GM12891 (cell line): Measurements from ENCODE around the gene CPS1.

Experiments
- DNase-seq: peaks from one replicate; pipeline ENCODE4 v3.0.0; 2011; ENCODE audit warnings: low spot score; ENCODE audit not compliant: insufficient read length
- FAIRE-seq: peaks from 2 replicates; lab custom pipeline; 2011; peaks lifted over from hg19 to GRCh38; lab: Jason Lieb, UNC
- PAX5 ChIP-seq: IDR thresholded peaks from 2 replicates; pipeline ENCODE4 v1.6.1; 2011; ENCODE audit warnings: low read length, moderate library complexity, mild to moderate bottlenecking; ENCODE audit not compliant: insufficient read depth, severe bottlenecking
- POLR2A ChIP-seq: IDR thresholded peaks from 2 replicates; pipeline ENCODE4 v1.6.1; 2011; ENCODE audit warnings: low read depth, low read length, control low read depth
- POLR2AphosphoS5 ChIP-seq: IDR thresholded peaks from 2 replicates; pipeline ENCODE4 v1.6.1; 2011; ENCODE audit warnings: low read depth, low read length, control low read depth
- POU2F2 ChIP-seq: IDR thresholded peaks from 2 replicates; pipeline ENCODE4 v1.6.1; 2011; ENCODE audit warnings: low read depth, mild to moderate bottlenecking, control low read depth, low read length, moderate library complexity
- SPI1 ChIP-seq: IDR thresholded peaks from 2 replicates; pipeline ENCODE4 v1.6.1; 2011; ENCODE audit warnings: low read depth, low read length, control low read depth
- TAF1 ChIP-seq: IDR thresholded peaks from 2 replicates; pipeline ENCODE4 v1.6.1; 2011; ENCODE audit warnings: low read depth, low read length, control low read depth

Gene CPS1

GRCh38 chr2:210593166-210593565 is 36.8 kb downstream of the CPS1 start:
- TF ChIP-seq POLR2A = no peak
- TF ChIP-seq TAF1 = no peak
- TF ChIP-seq POU2F2 = no peak
- TF ChIP-seq PAX5 = no peak
- no peak for TF ChIP-seq SPI1
- no peak for TF ChIP-seq POLR2AphosphoS5
- FAIRE-seq (no peak), DNase-seq (no peak)

GRCh38 chr2:210598219-210598618 is 41.8 kb downstream of the CPS1 start:
- no peak for FAIRE-seq
- DNase-seq = no peak
- TF ChIP-seq POU2F2 = no peak
- TF ChIP-seq TAF1 = no peak
- no peak for TF ChIP-seq SPI1
- no peak for TF ChIP-seq POLR2AphosphoS5
- no peak for TF ChIP-seq POLR2A
- no peak for TF ChIP-seq PAX5

GRCh38 chr2:210599476-210599875 is 43.1 kb downstream of the CPS1 start:
- FAIRE-seq = no peak
- no peak for TF ChIP-seq TAF1

GRCh38 chr2:210604666-210605065 is 48.3 kb downstream of the CPS1 start:
- no peak for FAIRE-seq
- DNase-seq = no peak
- TF ChIP-seq SPI1 (no peak), POLR2AphosphoS5 (no peak), POLR2A (no peak), POU2F2 (no peak), PAX5 (no peak), TAF1 (no peak)

More at GRCh38 chr2:210599476-210599875, 43.1 kb downstream of the CPS1 start:
- DNase-seq = no peak

- TF ChIP-seq POU2F2 (no peak), SPI1 (no peak), TAF1 (no peak), POLR2AphosphoS5 (no peak), POLR2A (no peak), PAX5 (no peak)
- FAIRE-seq = no peak
- no peak for DNase-seq
Observed at GRCh38 chr2:210606001-210606400, 49.6 kb downstream of the CPS1 start.

GRCh38 chr2:210611466-210611865 is 55.1 kb downstream of the CPS1 start:
- no peak for DNase-seq
- no peak for FAIRE-seq
- no peak for TF ChIP-seq SPI1
- TF ChIP-seq POLR2AphosphoS5 = no peak
- no peak for TF ChIP-seq POU2F2
- TF ChIP-seq TAF1 = no peak
- TF ChIP-seq PAX5 = no peak
- no peak for TF ChIP-seq POLR2A

GRCh38 chr2:210616074-210616473 is 59.7 kb downstream of the CPS1 start:
- DNase-seq = no peak
- FAIRE-seq = no peak
- TF ChIP-seq PAX5 (no peak), POLR2A (no peak), POLR2AphosphoS5 (no peak), SPI1 (no peak), TAF1 (no peak), POU2F2 (no peak)

GRCh38 chr2:210617318-210617717 is 60.9 kb downstream of the CPS1 start:
- no peak for DNase-seq

GRCh38 chr2:210617732-210618330 is 61.4 kb downstream of the CPS1 start:
- FAIRE-seq (no peak), DNase-seq (no peak)
- no peak for TF ChIP-seq TAF1
- no peak for TF ChIP-seq SPI1
- TF ChIP-seq POU2F2 = no peak
- no peak for TF ChIP-seq POLR2A
- no peak for TF ChIP-seq POLR2AphosphoS5
- TF ChIP-seq PAX5 = no peak

More at GRCh38 chr2:210617318-210617717, 60.9 kb downstream of the CPS1 start:
- TF ChIP-seq POU2F2 (no peak), POLR2A (no peak), SPI1 (no peak), POLR2AphosphoS5 (no peak), PAX5 (no peak), TAF1 (no peak)
- FAIRE-seq = no peak

GRCh38 chr2:210620456-210620855 is 64.1 kb downstream of the CPS1 start:
- no peak for FAIRE-seq
- DNase-seq = no peak
- TF ChIP-seq POU2F2 = no peak
- TF ChIP-seq SPI1 = no peak
- no peak for TF ChIP-seq TAF1
- no peak for TF ChIP-seq POLR2A
- TF ChIP-seq POLR2AphosphoS5 = no peak
- no peak for TF ChIP-seq PAX5

- FAIRE-seq = no peak
- DNase-seq = no peak
- TF ChIP-seq SPI1 (no peak), POLR2AphosphoS5 (no peak), POU2F2 (no peak), PAX5 (no peak), POLR2A (no peak), TAF1 (no peak)
Observed at GRCh38 chr2:210623506-210623905, 67.1 kb downstream of the CPS1 start.
